Astrocyte (in vitro differentiated cells and primary cell): ENCODE measurements around the gene TMA16. TPM values are rescaled to one million over a fixed set of nuclear protein-coding genes. Genes with fewer than 3 reads are reported as not detected.

Source experiments
- DNase-seq: peaks from one replicate; pipeline ENCODE4 v3.0.0-alpha.2; 2010; ENCODE audit warnings: low read depth
- FAIRE-seq: peaks from 2 replicates; lab custom pipeline; 2011; peaks lifted over from hg19 to GRCh38; lab: Jason Lieb, UNC
- H2AFZ ChIP-seq: 2 replicates; pipeline ENCODE4 v1.6.0; 2012; ENCODE audit warnings: low read depth, low read length, inconsistent platforms
- H3K27ac ChIP-seq: 2 replicates; pipeline ENCODE4 v1.5.1; 2011; ENCODE audit warnings: low read depth, low read length, inconsistent platforms
- H3K27me3 ChIP-seq: 2 replicates; pipeline ENCODE4 v1.6.0; 2011; ENCODE audit warnings: low read length, inconsistent platforms; ENCODE audit not compliant: insufficient read depth
- H3K36me3 ChIP-seq: 2 replicates; pipeline ENCODE4 v1.5.1; 2011; ENCODE audit warnings: low read length, inconsistent platforms; ENCODE audit not compliant: insufficient read depth
- H3K4me1 ChIP-seq: 2 replicates; pipeline ENCODE4 v1.5.1; 2011; ENCODE audit warnings: low read length, inconsistent platforms; ENCODE audit not compliant: insufficient read depth
- H3K4me2 ChIP-seq: 2 replicates; pipeline ENCODE4 v1.6.0; 2012; ENCODE audit warnings: low read length, inconsistent platforms
- H3K4me3 ChIP-seq: 2 replicates; pipeline ENCODE4 v1.5.1; 2011; ENCODE audit warnings: low read depth, mild to moderate bottlenecking, low read length, inconsistent platforms; ENCODE audit not compliant: insufficient read depth
- H3K79me2 ChIP-seq: 2 replicates; pipeline ENCODE4 v1.6.0; 2012; ENCODE audit warnings: mild to moderate bottlenecking, low read length, inconsistent platforms; ENCODE audit not compliant: insufficient read depth
- H3K9ac ChIP-seq: 2 replicates; pipeline ENCODE4 v1.6.0; 2012; ENCODE audit warnings: mild to moderate bottlenecking, low read length, inconsistent platforms
- H3K9me3 ChIP-seq: 2 replicates; pipeline ENCODE4 v1.5.1; 2012; ENCODE audit warnings: low read depth, mild to moderate bottlenecking, low read length, inconsistent platforms; ENCODE audit not compliant: insufficient read depth
- H4K20me1 ChIP-seq: 2 replicates; pipeline ENCODE4 v1.6.0; 2012; ENCODE audit warnings: low read length, inconsistent platforms; ENCODE audit not compliant: insufficient read depth
- H3K27ac Mint-ChIP-seq: one replicate; pipeline ENCODE4 v1.8.0; 2021; ENCODE audit warnings: mild to moderate bottlenecking, mixed read lengths; ENCODE audit not compliant: unreplicated experiment
- H3K27me3 Mint-ChIP-seq: one replicate; pipeline ENCODE4 v1.8.0; 2021; ENCODE audit warnings: low read depth, mixed read lengths; ENCODE audit not compliant: unreplicated experiment
- H3K36me3 Mint-ChIP-seq: one replicate; pipeline ENCODE4 v1.8.0; 2021; ENCODE audit warnings: low read depth, mixed read lengths; ENCODE audit not compliant: unreplicated experiment
- H3K4me1 Mint-ChIP-seq: one replicate; pipeline ENCODE4 v1.8.0; 2021; ENCODE audit warnings: low read depth, mixed read lengths; ENCODE audit not compliant: unreplicated experiment
- H3K4me3 Mint-ChIP-seq: one replicate; pipeline ENCODE4 v1.8.0; 2021; ENCODE audit warnings: mild to moderate bottlenecking, moderate library complexity, mixed read lengths; ENCODE audit not compliant: unreplicated experiment
- H3K9me3 Mint-ChIP-seq: one replicate; pipeline ENCODE4 v1.8.0; 2021; ENCODE audit warnings: mild to moderate bottlenecking, mixed read lengths; ENCODE audit not compliant: unreplicated experiment
- EZH2 ChIP-seq: IDR thresholded peaks from 2 replicates; pipeline ENCODE4 v1.6.1; 2012; ENCODE audit warnings: mild to moderate bottlenecking, low read length, inconsistent platforms; ENCODE audit not compliant: insufficient read depth
- total RNA-seq: library from RNA; stranded (reverse); gene quantifications from 2 replicates; pipeline ENCODE4 v1.2.1, GENCODE V29; 2021
- TF ChIP-seq, protein P1 (sequence below): IDR thresholded peaks from 2 replicates; pipeline ENCODE4 v1.5.1; 2011; ENCODE audit warnings: low read depth, mild to moderate bottlenecking, inconsistent platforms, low read length, moderate library complexity; ENCODE audit not compliant: insufficient read depth

TMA16 gene
- total RNA-seq, 1 donor from 2014 or later = 33.3 TPM

GRCh38 chr4:163484906-163485305 lies 9.6 kb upstream of the TMA16 start:
- Histone ChIP-seq H3K9me3 (no peaks in the 10 kb centered on the region), H3K36me3 (no peaks in the 10 kb centered on the region), H3K27me3 (no peaks in the 10 kb centered on the region), H4K20me1 (no peaks in the 10 kb centered on the region), H3K27ac (no peak overlapping the region), H3K4me1 (no peaks in the 10 kb centered on the region), H3K79me2 (no peaks in the 10 kb centered on the region), H3K4me3 (no peak overlapping the region), H2AFZ (no peak overlapping the region), H3K9ac (no peak overlapping the region), H3K4me2 (no peak overlapping the region)
- no peaks in the 10 kb centered on the region for H3K9me3 Mint-ChIP-seq
- TF ChIP-seq EZH2 = no peak
- TF ChIP-seq, protein P1, sequence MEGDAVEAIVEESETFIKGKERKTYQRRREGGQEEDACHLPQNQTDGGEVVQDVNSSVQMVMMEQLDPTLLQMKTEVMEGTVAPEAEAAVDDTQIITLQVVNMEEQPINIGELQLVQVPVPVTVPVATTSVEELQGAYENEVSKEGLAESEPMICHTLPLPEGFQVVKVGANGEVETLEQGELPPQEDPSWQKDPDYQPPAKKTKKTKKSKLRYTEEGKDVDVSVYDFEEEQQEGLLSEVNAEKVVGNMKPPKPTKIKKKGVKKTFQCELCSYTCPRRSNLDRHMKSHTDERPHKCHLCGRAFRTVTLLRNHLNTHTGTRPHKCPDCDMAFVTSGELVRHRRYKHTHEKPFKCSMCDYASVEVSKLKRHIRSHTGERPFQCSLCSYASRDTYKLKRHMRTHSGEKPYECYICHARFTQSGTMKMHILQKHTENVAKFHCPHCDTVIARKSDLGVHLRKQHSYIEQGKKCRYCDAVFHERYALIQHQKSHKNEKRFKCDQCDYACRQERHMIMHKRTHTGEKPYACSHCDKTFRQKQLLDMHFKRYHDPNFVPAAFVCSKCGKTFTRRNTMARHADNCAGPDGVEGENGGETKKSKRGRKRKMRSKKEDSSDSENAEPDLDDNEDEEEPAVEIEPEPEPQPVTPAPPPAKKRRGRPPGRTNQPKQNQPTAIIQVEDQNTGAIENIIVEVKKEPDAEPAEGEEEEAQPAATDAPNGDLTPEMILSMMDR = peak; percentile 55
- no peaks in the 10 kb centered on the region for H3K4me1 Mint-ChIP-seq
- no peak overlapping the region for H3K4me3 Mint-ChIP-seq
- FAIRE-seq (no peak), DNase-seq (peak; percentile 10)
- H3K27ac Mint-ChIP-seq = no peak overlapping the region
- H3K36me3 Mint-ChIP-seq = no peaks in the 10 kb centered on the region
- no peaks in the 10 kb centered on the region for H3K27me3 Mint-ChIP-seq

DNA sequence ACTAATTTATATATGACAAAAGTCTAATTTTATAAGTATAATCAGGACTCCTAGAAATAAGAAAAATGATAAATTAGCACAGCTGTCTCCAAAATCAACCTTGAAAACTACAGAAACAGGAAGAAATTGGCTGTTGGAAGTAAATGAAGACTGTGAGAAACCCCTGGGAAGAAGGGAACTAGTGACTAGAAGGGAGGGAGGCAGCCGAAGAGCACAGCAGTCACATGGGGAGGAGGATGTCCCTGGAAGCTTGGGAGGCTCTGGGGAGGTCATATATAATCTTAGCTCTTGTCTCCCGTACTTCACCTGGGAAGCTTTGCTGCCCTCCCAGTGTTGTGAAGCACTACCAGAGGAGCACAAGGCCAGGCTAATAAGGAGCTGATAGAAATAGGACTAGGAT lies 8.9 kb upstream of the TMA16 start:
- H2AFZ ChIP-seq = no peak overlapping the region
- no peaks in the 10 kb centered on the region for H3K79me2 ChIP-seq
- no peak overlapping the region for H3K4me2 ChIP-seq
- H4K20me1 ChIP-seq = no peaks in the 10 kb centered on the region
- TF ChIP-seq EZH2 = no peak
- TF ChIP-seq, protein P1 = no peak
- Mint-ChIP-seq H3K9me3 (no peaks in the 10 kb centered on the region), H3K4me1 (no peaks in the 10 kb centered on the region), H3K27ac (no peak overlapping the region), H3K4me3 (no peak overlapping the region), H3K27me3 (no peaks in the 10 kb centered on the region), H3K36me3 (no peaks in the 10 kb centered on the region)
- H3K27me3 ChIP-seq = no peaks in the 10 kb centered on the region
- H3K9me3 ChIP-seq = no peaks in the 10 kb centered on the region
- H3K4me3 ChIP-seq = no peak overlapping the region
- no peak overlapping the region for H3K9ac ChIP-seq
- no peak overlapping the region for H3K27ac ChIP-seq
- DNase-seq (no peak), FAIRE-seq (no peak)
- no peaks in the 10 kb centered on the region for H3K4me1 ChIP-seq
- H3K36me3 ChIP-seq = no peaks in the 10 kb centered on the region

DNA sequence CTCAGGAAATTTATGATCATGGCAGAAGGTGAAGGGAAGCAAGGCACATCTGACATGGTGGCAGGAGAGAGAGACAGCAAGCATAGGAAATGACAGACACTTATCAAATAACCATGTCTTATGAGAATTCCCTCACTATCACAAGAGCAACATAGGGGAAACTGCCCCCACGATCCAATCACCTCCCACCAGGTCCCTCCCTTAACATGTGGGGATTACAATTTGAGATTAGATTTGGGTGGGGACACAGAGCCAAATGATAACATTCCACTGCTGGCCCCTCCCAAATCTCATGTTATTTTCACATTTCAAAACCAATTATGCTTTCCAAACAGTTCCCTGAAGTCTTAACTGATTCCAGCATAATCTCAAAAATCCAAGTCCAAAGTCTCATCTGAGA lies 8.2 kb upstream of the TMA16 start:
- no peak overlapping the region for H3K4me3 Mint-ChIP-seq
- Histone ChIP-seq H4K20me1 (no peaks in the 10 kb centered on the region), H2AFZ (no peak overlapping the region), H3K9ac (no peak overlapping the region), H3K4me1 (no peaks in the 10 kb centered on the region), H3K79me2 (no peaks in the 10 kb centered on the region), H3K36me3 (no peaks in the 10 kb centered on the region), H3K4me3 (no peak overlapping the region), H3K4me2 (no peak overlapping the region), H3K27ac (no peak overlapping the region), H3K9me3 (no peaks in the 10 kb centered on the region), H3K27me3 (no peaks in the 10 kb centered on the region)
- no peaks in the 10 kb centered on the region for H3K27me3 Mint-ChIP-seq
- H3K27ac Mint-ChIP-seq = no peak overlapping the region
- FAIRE-seq (no peak), DNase-seq (no peak)
- H3K9me3 Mint-ChIP-seq = no peaks in the 10 kb centered on the region
- TF ChIP-seq, protein P1 = no peak
- no peak for TF ChIP-seq EZH2
- H3K4me1 Mint-ChIP-seq = no peaks in the 10 kb centered on the region
- H3K36me3 Mint-ChIP-seq = no peaks in the 10 kb centered on the region
